ENCODE measurements around the gene TMEM203.
"Not testable (repeated sequence)": the region's sequence is repeated elsewhere in the genome, so short reads cannot be mapped to it uniquely, and the experiment has no call there.

Gene TMEM203

GRCh38 chr9:137205126-137206069 is at the start of gene TMEM203, which contains the start of gene NDOR1:
Gene TMEM203 (minus strand): TSS chr9:137205648. CDS start chr9:137205414, 234 bp downstream.
Gene NDOR1 (plus strand): TSS chr9:137205700. CDS start chr9:137205778, 78 bp downstream.
- DNase-seq (ENCODE audit: low read depth), result peak; percentile 92

GRCh38 chr9:137254624-137255447 is 49.4 kb upstream of the TMEM203 start, which contains the start of gene NELFB:
Gene NELFB (plus strand): TSS chr9:137255327.
- peak; percentile 96 for DNase-seq (ENCODE audit: low read depth)

GRCh38 chr9:137253717-137254623 is 48.5 kb upstream of the TMEM203 start:
- no peak for DNase-seq (ENCODE audit: low read depth)

GRCh38 chr9:137252555-137253506 is 47.4 kb upstream of the TMEM203 start:
- DNase-seq (ENCODE audit: low read depth), result no peak

GRCh38 chr9:137251490-137252268 is 46.2 kb upstream of the TMEM203 start:
- DNase-seq (ENCODE audit: low read depth), result no peak

GRCh38 chr9:137251194-137251461 is 45.7 kb upstream of the TMEM203 start, which contains the start of gene STPG3:
Gene STPG3 (plus strand): TSS chr9:137251286. CDS start chr9:137251287, 1 bp downstream.
- DNase-seq (ENCODE audit: low read depth), result no peak

GRCh38 chr9:137250329-137251193 is 45.1 kb upstream of the TMEM203 start:
- DNase-seq (ENCODE audit: low read depth), result no peak

GRCh38 chr9:137247916-137248175 is 42.4 kb upstream of the TMEM203 start:
- no peak for DNase-seq (ENCODE audit: low read depth)

- DNase-seq (ENCODE audit: low read depth), result no peak
Observed at GRCh38 chr9:137247135-137247915, 41.9 kb upstream of the TMEM203 start.

GRCh38 chr9:137245450-137246421 is 40.3 kb upstream of the TMEM203 start:
- no peak for DNase-seq (ENCODE audit: low read depth)

GRCh38 chr9:137244486-137245449 is 39.3 kb upstream of the TMEM203 start:
- no peak for DNase-seq (ENCODE audit: low read depth)

GRCh38 chr9:137243626-137244485 is 38.4 kb upstream of the TMEM203 start:
- DNase-seq (ENCODE audit: low read depth), result no peak

GRCh38 chr9:137243266-137243625 is 37.8 kb upstream of the TMEM203 start:
- DNase-seq (ENCODE audit: low read depth), result not testable (repeated sequence)

GRCh38 chr9:137242269-137243203 is 37.1 kb upstream of the TMEM203 start:
- DNase-seq (ENCODE audit: low read depth), result no peak
